HUES6 (cell line): ENCODE results near the gene AGBL1.

Source experiments
- H3K27ac ChIP-seq: 2 replicates; pipeline ENCODE4 v1.7.0; 2013; ENCODE audit warnings: low read depth, mild to moderate bottlenecking, low read length, inconsistent platforms
- H3K27me3 ChIP-seq: 2 replicates; pipeline ENCODE4 v1.6.1; 2013; ENCODE audit warnings: low read length; ENCODE audit not compliant: control insufficient read depth, insufficient read depth
- H3K36me3 ChIP-seq: 2 replicates; pipeline ENCODE4 v1.6.1; 2013; ENCODE audit warnings: low read length; ENCODE audit not compliant: control insufficient read depth, insufficient read depth
- H3K4me1 ChIP-seq: 2 replicates; pipeline ENCODE4 v1.6.1; 2013; ENCODE audit warnings: low read length; ENCODE audit not compliant: control insufficient read depth, insufficient read depth
- H3K4me3 ChIP-seq: 2 replicates; pipeline ENCODE4 v1.5.1; 2013; ENCODE audit warnings: low read depth, low read length
- H3K9ac ChIP-seq: one replicate; pipeline ENCODE4 v1.6.1; 2013; ENCODE audit warnings: mild to moderate bottlenecking, low read length
- H3K9me3 ChIP-seq: 2 replicates; pipeline ENCODE4 v1.6.1; 2013; ENCODE audit warnings: low read depth, low read length; ENCODE audit not compliant: control insufficient read depth, insufficient read depth

The AGBL1 gene

GRCh38 chr15:86355801-86356200 lies 276.1 kb downstream of the AGBL1 start:
- Histone ChIP-seq H3K9ac (no peak overlapping the region), H3K4me1 (no peaks in the 10 kb centered on the region), H3K27me3 (no peaks in the 10 kb centered on the region), H3K36me3 (no peaks in the 10 kb centered on the region), H3K9me3 (no peaks in the 10 kb centered on the region), H3K4me3 (no peak overlapping the region), H3K27ac (no peak overlapping the region)

GRCh38 chr15:86362555-86362954 lies 282.9 kb downstream of the AGBL1 start:
- Histone ChIP-seq H3K4me3 (no peak overlapping the region), H3K27ac (no peak overlapping the region), H3K36me3 (no peaks in the 10 kb centered on the region), H3K9ac (no peak overlapping the region), H3K4me1 (no peaks in the 10 kb centered on the region), H3K27me3 (no peaks in the 10 kb centered on the region), H3K9me3 (no peaks in the 10 kb centered on the region)

GRCh38 chr15:86373147-86373546 lies 293.5 kb downstream of the AGBL1 start:
- Histone ChIP-seq H3K9me3 (peaks cover 9% of the 10 kb centered on the region), H3K4me3 (no peak overlapping the region), H3K9ac (no peak overlapping the region), H3K27me3 (no peaks in the 10 kb centered on the region), H3K4me1 (no peaks in the 10 kb centered on the region), H3K36me3 (no peaks in the 10 kb centered on the region), H3K27ac (no peak overlapping the region)

GRCh38 chr15:86375733-86376280 lies 296.1 kb downstream of the AGBL1 start:
- no peaks in the 10 kb centered on the region for H3K27me3 ChIP-seq
- no peak overlapping the region for H3K27ac ChIP-seq
- peaks cover 5% of the 10 kb centered on the region; the same call in 1 of the 2 replicates for H3K4me1 ChIP-seq
- no peak overlapping the region for H3K4me3 ChIP-seq
- H3K36me3 ChIP-seq: no peaks in the 10 kb centered on the region
- peaks cover 9% of the 10 kb centered on the region for H3K9me3 ChIP-seq
- H3K9ac ChIP-seq: no peak overlapping the region

GRCh38 chr15:86377914-86378313 lies 298.2 kb downstream of the AGBL1 start:
- H3K4me3 ChIP-seq: no peak overlapping the region
- peaks cover 9% of the 10 kb centered on the region for H3K9me3 ChIP-seq
- no peak overlapping the region for H3K27ac ChIP-seq
- H3K9ac ChIP-seq: no peak overlapping the region
- no peaks in the 10 kb centered on the region for H3K36me3 ChIP-seq
- peaks cover 5% of the 10 kb centered on the region; the same call in 1 of the 2 replicates for H3K4me1 ChIP-seq
- no peaks in the 10 kb centered on the region for H3K27me3 ChIP-seq

- no peaks in the 10 kb centered on the region for H3K9me3 ChIP-seq
- no peak overlapping the region for H3K4me3 ChIP-seq
- no peak overlapping the region for H3K27ac ChIP-seq
- peaks cover 5% of the 10 kb centered on the region; the same call in 1 of the 2 replicates for H3K4me1 ChIP-seq
- H3K27me3 ChIP-seq: no peaks in the 10 kb centered on the region
- no peaks in the 10 kb centered on the region for H3K36me3 ChIP-seq
- H3K9ac ChIP-seq: no peak overlapping the region
Measured at GRCh38 chr15:86382341-86382740, 302.7 kb downstream of the AGBL1 start.

GRCh38 chr15:86383611-86384010 lies 303.9 kb downstream of the AGBL1 start:
- no peak overlapping the region for H3K9ac ChIP-seq
- no peak overlapping the region for H3K4me3 ChIP-seq
- peaks cover 5% of the 10 kb centered on the region; the same call in 1 of the 2 replicates for H3K4me1 ChIP-seq
- no peak overlapping the region for H3K27ac ChIP-seq
- no peaks in the 10 kb centered on the region for H3K36me3 ChIP-seq
- H3K27me3 ChIP-seq: no peaks in the 10 kb centered on the region; the same call in 1 of the 2 replicates
- no peaks in the 10 kb centered on the region for H3K9me3 ChIP-seq

- no peak overlapping the region for H3K4me3 ChIP-seq
- no peaks in the 10 kb centered on the region; the same call in 1 of the 2 replicates for H3K27me3 ChIP-seq
- H3K4me1 ChIP-seq: peaks cover 5% of the 10 kb centered on the region; the same call in 1 of the 2 replicates
- no peak overlapping the region for H3K9ac ChIP-seq
- H3K36me3 ChIP-seq: no peaks in the 10 kb centered on the region
- H3K9me3 ChIP-seq: no peaks in the 10 kb centered on the region
- H3K27ac ChIP-seq: no peak overlapping the region
Measured at GRCh38 chr15:86384186-86384585, 304.5 kb downstream of the AGBL1 start.

- no peaks in the 10 kb centered on the region for H3K9me3 ChIP-seq
- no peaks in the 10 kb centered on the region; the same call in 1 of the 2 replicates for H3K27me3 ChIP-seq
- no peak overlapping the region for H3K4me3 ChIP-seq
- no peak overlapping the region for H3K9ac ChIP-seq
- no peaks in the 10 kb centered on the region for H3K4me1 ChIP-seq
- no peak overlapping the region for H3K27ac ChIP-seq
- H3K36me3 ChIP-seq: no peaks in the 10 kb centered on the region
Measured at GRCh38 chr15:86392296-86392695, 312.6 kb downstream of the AGBL1 start.

GRCh38 chr15:86392874-86393273 lies 313.2 kb downstream of the AGBL1 start:
- Histone ChIP-seq H3K4me3 (no peak overlapping the region), H3K4me1 (no peaks in the 10 kb centered on the region), H3K27ac (no peak overlapping the region), H3K27me3 (no peaks in the 10 kb centered on the region; the same call in 1 of the 2 replicates), H3K9ac (no peak overlapping the region), H3K9me3 (no peaks in the 10 kb centered on the region), H3K36me3 (no peaks in the 10 kb centered on the region)

GRCh38 chr15:86394866-86395265 lies 315.2 kb downstream of the AGBL1 start:
- H3K9me3 ChIP-seq: no peaks in the 10 kb centered on the region
- no peaks in the 10 kb centered on the region for H3K36me3 ChIP-seq
- H3K4me1 ChIP-seq: no peaks in the 10 kb centered on the region
- no peak overlapping the region for H3K27ac ChIP-seq
- H3K9ac ChIP-seq: no peak overlapping the region
- H3K27me3 ChIP-seq: no peaks in the 10 kb centered on the region
- H3K4me3 ChIP-seq: no peak overlapping the region
